Placental epithelial cell (primary cell): ENCODE results near the gene CTF1. TPM values are rescaled to one million over a fixed set of nuclear protein-coding genes. Genes with fewer than 3 reads are reported as not detected.

Experiments
- small RNA-seq: library from RNA; depleted of rRNA; stranded (forward); fragments of <200 nt; gene quantifications from one replicate; pipeline ENCODE3, GENCODE V24; 2012
- total RNA-seq: library from RNA; depleted of rRNA; stranded (reverse); fragments of >200 nt; gene quantifications from 2 replicates; pipeline ENCODE4 v1.2.3, GENCODE V29; 2012

CTF1 gene
- total RNA-seq = 4.9 and 7.5 TPM in 2 replicates

DNA sequence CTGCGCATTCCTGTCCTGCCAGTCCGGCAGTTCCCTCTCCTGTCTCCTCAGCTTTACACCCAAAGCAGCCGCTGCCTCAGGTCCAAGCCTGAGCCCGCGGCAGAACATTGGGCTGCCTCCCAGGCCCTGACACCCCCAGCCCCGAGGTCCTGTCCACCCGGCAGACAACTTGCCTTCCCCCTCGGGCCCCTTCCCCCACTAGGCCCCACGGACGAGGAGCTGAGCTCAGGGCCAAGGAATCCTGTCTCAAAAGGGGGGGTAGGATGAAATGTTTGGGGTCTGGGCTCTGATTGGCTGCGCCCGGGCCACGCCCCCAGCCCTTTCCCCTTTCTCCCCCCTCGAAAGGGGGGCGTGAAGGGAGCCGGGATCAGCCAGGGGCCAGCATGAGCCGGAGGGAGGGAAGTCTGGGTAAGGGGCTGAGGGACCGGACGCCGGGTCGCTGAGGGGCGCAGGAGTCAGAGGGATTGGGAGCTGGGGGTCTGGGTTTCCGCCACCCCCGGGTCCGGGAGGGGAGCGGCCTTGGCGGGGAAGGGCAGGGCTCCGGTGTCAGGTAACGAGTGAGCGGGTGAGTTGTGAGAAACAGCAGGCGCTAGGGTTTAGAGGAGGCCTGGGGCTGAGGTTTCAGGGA is at the start of gene CTF1:
TSS of gene CTF1 (plus strand) at position 354 of the 628 bp plus-strand sequence. CDS start at position 384, 30 bp downstream.

DNA sequence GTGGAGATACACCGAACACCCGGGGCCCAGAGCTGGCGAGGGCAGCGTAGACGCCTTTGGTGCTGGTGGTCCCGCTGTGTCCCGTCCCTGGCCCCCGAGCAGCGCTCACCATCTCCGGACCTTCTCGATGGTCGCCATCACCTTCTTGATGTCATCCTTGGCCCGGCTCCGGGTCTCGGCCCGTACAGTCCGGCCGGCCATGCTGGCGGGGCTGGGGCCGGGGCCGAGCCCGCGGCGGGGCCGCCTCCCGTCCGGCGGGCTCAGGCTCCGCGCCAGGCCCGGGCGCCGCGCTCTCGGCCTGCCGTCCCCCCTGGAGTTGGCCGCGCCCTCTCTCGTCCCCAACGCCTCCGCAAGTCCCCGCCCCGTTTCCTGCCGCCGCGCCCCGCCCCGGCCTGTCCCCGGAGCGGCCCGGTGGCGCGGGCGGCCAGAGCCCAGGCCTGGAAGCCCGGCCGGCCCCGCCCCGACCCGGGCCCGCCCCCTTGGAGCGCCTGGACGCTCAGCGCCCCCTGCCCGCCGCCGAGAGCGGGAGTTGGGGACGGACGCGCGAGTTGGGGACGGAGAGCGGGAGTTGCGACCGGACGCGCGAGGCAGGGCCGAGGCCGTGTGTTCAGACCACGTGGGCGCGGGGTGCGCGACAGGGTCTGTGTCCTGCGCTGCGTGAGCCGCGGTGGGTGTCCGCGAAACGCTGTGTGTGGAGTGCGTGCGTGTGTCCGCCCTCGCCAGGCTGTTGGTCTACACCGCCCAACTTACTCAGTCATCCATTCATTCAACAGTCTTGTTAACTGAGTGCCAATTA is 2.5 kb upstream of the CTF1 start, which contains the start of gene BCL7C:
TSS of gene BCL7C (minus strand) at position 334 of the 796 bp plus-strand sequence. CDS start at position 201, 133 bp downstream.

GRCh38 chr16:30923554-30924075 is 27.2 kb downstream of the CTF1 start, which contains the start of gene FBXL19:
Gene FBXL19, plus strand, starts transcription at chr16:30923572. Its CDS starts 2,183 bp downstream, at chr16:30925755.

GRCh38 chr16:30948667-30949649 is 52.5 kb downstream of the CTF1 start, which contains the start of gene ORAI3:
Gene ORAI3, plus strand, starts transcription at chr16:30949068. Its CDS starts 222 bp downstream, at chr16:30949290.

Small RNA genes within 50 kb of the gene (small RNA-seq; reads per million reads assigned to genes)
- gene AC135048.1 = not detected
- gene MIR4519 = not detected
- not detected for gene MIR762

Other genes with a start within 250 kb of the CTF1 start
- 7.9 and 11.3 TPM in 2 replicates for gene PRR14, start 245.7 kb upstream of the CTF1 start, total RNA-seq
- gene FBRS, start 238.2 kb upstream of the CTF1 start, total RNA-seq = 31.6 and 47.1 TPM in 2 replicates
- gene SRCAP, start 197.4 kb upstream of the CTF1 start, total RNA-seq = 25.1 and 38.8 TPM in 2 replicates
- gene PHKG2, start 148.2 kb upstream of the CTF1 start, total RNA-seq = 28.4 and 30.2 TPM in 2 replicates
- 2.7 and 3.0 TPM in 2 replicates for gene CFAP119, start 134.6 kb upstream of the CTF1 start, total RNA-seq
- 67.5 and 76.0 TPM in 2 replicates for gene RNF40, start 134.3 kb upstream of the CTF1 start, total RNA-seq
- gene ZNF629, start 109.4 kb upstream of the CTF1 start, total RNA-seq = 21.7 and 22.4 TPM in 2 replicates
- gene BCL7C, start 2.5 kb upstream of the CTF1 start, total RNA-seq = 42.0 and 53.0 TPM in 2 replicates
- gene FBXL19, start 27.0 kb downstream of the CTF1 start, total RNA-seq = 28.7 and 33.4 TPM in 2 replicates
- gene ORAI3, start 52.5 kb downstream of the CTF1 start, total RNA-seq = 49.3 and 69.9 TPM in 2 replicates
- gene SETD1A, start 61.1 kb downstream of the CTF1 start, total RNA-seq = 4.7 and 5.0 TPM in 2 replicates
- gene HSD3B7, start 88.6 kb downstream of the CTF1 start, total RNA-seq = 13.7 and 16.5 TPM in 2 replicates
- gene STX1B, start 114.0 kb downstream of the CTF1 start, total RNA-seq = 1.5 and 2.0 TPM in 2 replicates
- 26.8 and 35.3 TPM in 2 replicates for gene STX4, start 136.9 kb downstream of the CTF1 start, total RNA-seq
- 21.2 and 37.3 TPM in 2 replicates for gene ZNF668, start 177.6 kb downstream of the CTF1 start, total RNA-seq
- gene ZNF646, start 177.8 kb downstream of the CTF1 start, total RNA-seq = 20.3 and 26.3 TPM in 2 replicates
- gene PRSS53, start 192.3 kb downstream of the CTF1 start, total RNA-seq = 3.1 and 3.8 TPM in 2 replicates
- gene VKORC1, start 198.2 kb downstream of the CTF1 start, total RNA-seq = 60.9 and 83.2 TPM in 2 replicates
- 40.8 and 43.4 TPM in 2 replicates for gene BCKDK, start 211.8 kb downstream of the CTF1 start, total RNA-seq
- 28.3 and 31.0 TPM in 2 replicates for gene KAT8, start 221.1 kb downstream of the CTF1 start, total RNA-seq
- 66.0 and 67.9 TPM in 2 replicates for gene PRSS8, start 239.1 kb downstream of the CTF1 start, total RNA-seq